Stomach (tissue), 9 donors: ENCODE data around the gene ODAD2. TPM values are rescaled to one million over a fixed set of nuclear protein-coding genes. Genes with fewer than 3 reads are reported as not detected.

ENCODE experiments used
- DNase-seq, 2 donors: peaks; one replicate each; pipeline versions ENCODE4 v3.0.0 to v3.0.0-alpha.2; 2013 to 2019
- H3K27ac ChIP-seq, 5 donors: fragments of 200-600 bp in 4 of 5; sonication (generic) in 4 of 5; one replicate each; pipeline ENCODE4 v1.5.1; 2013 to 2019; ENCODE audit warnings: mild to moderate bottlenecking in 1 of 5, moderate library complexity in 1 of 5
- H3K27me3 ChIP-seq, 3 donors: fragments of 200-600 bp; sonication (generic); one replicate each; pipeline ENCODE4 v1.5.1; 2017 to 2019; ENCODE audit warnings: mixed run types in 1 of 3
- H3K36me3 ChIP-seq, 4 donors: fragments of 200-600 bp; sonication (generic); 1 replicate in 3 of 4; 2 replicates in 1 of 4; pipeline ENCODE4 v1.5.1; 2016 to 2019
- H3K4me1 ChIP-seq, 4 donors: fragments of 200-600 bp; sonication (generic); one replicate each; pipeline ENCODE4 v1.5.1; 2016 to 2019
- H3K4me3 ChIP-seq, 4 donors: fragments of 200-600 bp; sonication (generic) in 3 of 4; one replicate each; pipeline ENCODE4 v1.5.1; 2016 to 2019; ENCODE audit warnings: mild to moderate bottlenecking in 1 of 4
- H3K9me3 ChIP-seq, 4 donors: fragments of 200-600 bp; sonication (generic); one replicate each; pipeline ENCODE4 v1.5.1; 2016 to 2019
- CTCF ChIP-seq, 7 experiments: fragments of 450-650 bp in 4 of 7; fragments of 200-600 bp in 3 of 7; sonication (generic) in 3 of 7; IDR thresholded peaks; one replicate each; pipeline ENCODE4 v1.5.1; 2016 to 2019; ENCODE audit warnings: antibody characterized with exemption in 7 of 7, control low read depth in 2 of 7, mild to moderate bottlenecking in 1 of 7
- EP300 ChIP-seq: sonication (generic); formaldehyde crosslinking; IDR thresholded peaks from one replicate; pipeline ENCODE4 v1.6.1; 2017; ENCODE audit warnings: antibody characterized with exemption
- POLR2A ChIP-seq, 4 donors: fragments of 450-650 bp; IDR thresholded peaks; one replicate each; pipeline ENCODE4 v1.6.1; 2016; ENCODE audit warnings: antibody characterized with exemption in 4 of 4, control low read depth in 2 of 4, mild to moderate bottlenecking in 1 of 4, moderate library complexity in 1 of 4
- POLR2AphosphoS5 ChIP-seq, 3 donors: sonication (generic); formaldehyde crosslinking; IDR thresholded peaks; one replicate each; pipeline ENCODE4 v1.6.1; 2016; ENCODE audit warnings: antibody characterized with exemption in 3 of 3
- WGBS, 5 donors: extraction: QIAGEN DNeasy Blood & Tissue Kit in 3 of 5; methylation state at CpG; one replicate each; pipeline versions ENCODE4 v1.1.5 to v1.1.7; 2013 to 2018; 5-methylcytosine and 5-hydroxymethylcytosine counted together
- intact Hi-C: fragments of 100-400 bp; cut with DNase I; formaldehyde crosslinking; loops from one replicate; pipeline ENCODE4 v1.15.1; 2023; ENCODE audit warnings: low total_unique reads
- polyA plus RNA-seq, 3 donors: library from polyadenylated mRNA; stranded (reverse); fragments of 200-250 nt; gene quantifications; one replicate each; pipeline ENCODE4 v1.2.3, GENCODE V29; 2013
- total RNA-seq, 5 donors: library from RNA; depleted of rRNA; stranded (reverse); fragments of >200 nt; gene quantifications; one replicate each; pipeline versions ENCODE4 v1.1.0 to v1.2.3, GENCODE V29; 2014 to 2016
- donor health status: healthy with polysubstance abuse.
- donor health status: Bipolar disorder and iron deficiency.
- donor health status: healthy.

The ODAD2 gene
- total and polyA plus RNA-seq, 8 donors, result 0.05 to 0.37 (median 0.12) TPM; not detected in 5

DNA sequence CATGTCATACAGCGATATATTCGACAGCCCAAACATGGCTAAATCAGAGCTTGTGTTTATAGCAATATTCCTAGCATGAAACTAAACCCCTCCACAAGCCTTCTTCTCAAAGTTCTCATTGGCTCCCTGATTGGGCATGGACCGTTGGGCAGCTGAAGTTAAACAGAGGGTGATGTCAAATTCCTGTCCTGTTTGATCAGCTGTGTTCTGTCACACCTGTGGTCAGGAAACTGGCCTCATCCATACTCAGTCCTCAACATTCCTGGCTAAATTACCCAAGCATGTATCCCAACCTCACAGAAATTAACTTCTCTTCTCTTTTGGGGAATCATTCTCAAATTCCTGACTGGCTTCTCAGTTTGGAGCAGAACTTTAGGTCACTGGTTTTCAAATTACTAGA is 107.9 kb downstream of the ODAD2 start:
- Histone ChIP-seq H3K36me3 (no peaks in the 10 kb centered on the region), H3K9me3 (no peaks in the 10 kb centered on the region), H3K4me3 (no peak overlapping the region), H3K27ac (no peak overlapping the region), H3K4me1 (peaks cover 0 to 7% (median 0%) of the 10 kb centered on the region in 4 donors), H3K27me3 (no peaks in the 10 kb centered on the region)
- intact Hi-C loops, result no loop called here
- 66 to 79% (median 72%) methylated on average over 3 of the region's 3 CpGs for WGBS, 5 donors
- DNase-seq, result no peak
- no peak for TF ChIP-seq EP300
- no peak for TF ChIP-seq POLR2AphosphoS5 (IDR thresholded peaks at IDR 0.05)
- TF ChIP-seq POLR2A (IDR thresholded peaks at IDR 0.05), result no peak
- no peak for TF ChIP-seq CTCF (IDR thresholded peaks at IDR 0.05)

- no peak for DNase-seq
- H3K4me3 ChIP-seq, result no peak overlapping the region
- TF ChIP-seq POLR2A (IDR thresholded peaks at IDR 0.05) (no peak), EP300 (no peak), POLR2AphosphoS5 (IDR thresholded peaks at IDR 0.05) (no peak), CTCF (IDR thresholded peaks at IDR 0.05) (no peak)
- H3K36me3 ChIP-seq, result no peaks in the 10 kb centered on the region
- H3K9me3 ChIP-seq, result no peaks in the 10 kb centered on the region
- no peak overlapping the region for H3K27ac ChIP-seq
- intact Hi-C loops, result no loop called here
- H3K27me3 ChIP-seq, result no peaks in the 10 kb centered on the region
- WGBS, 5 donors, result 83 to 96% (median 88%) methylated on average over 2 of the region's 2 CpGs
- H3K4me1 ChIP-seq, result peaks cover 0 to 7% (median 0%) of the 10 kb centered on the region in 4 donors
Observed at GRCh38 chr10:27889518-27889917, 109.4 kb downstream of the ODAD2 start.

GRCh38 chr10:27884185-27884641 is 114.7 kb downstream of the ODAD2 start:
- intact Hi-C loops, result no loop called here
- 67 to 87% (median 79%) methylated on average over 1 of the region's 1 CpG for WGBS, 5 donors

DNA sequence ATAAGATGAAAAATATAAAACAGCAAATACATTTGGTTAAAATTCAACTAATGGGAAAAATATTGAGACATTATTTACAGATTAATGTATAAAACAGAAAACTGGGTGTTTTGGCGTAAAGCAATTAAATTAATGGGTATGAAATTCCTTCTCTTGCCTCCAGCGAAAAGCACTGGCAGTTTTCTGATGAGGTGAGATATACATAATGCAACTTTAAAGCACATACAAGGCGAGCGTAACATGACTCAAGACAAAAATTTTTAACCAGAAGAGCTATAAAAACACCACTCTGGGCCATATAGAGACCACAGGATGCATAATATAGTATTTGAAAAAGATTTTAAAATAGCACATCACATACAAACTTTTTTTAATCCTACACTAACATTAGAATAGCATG is 120.6 kb downstream of the ODAD2 start:
- Histone ChIP-seq H3K4me1 (no peaks in the 10 kb centered on the region), H3K4me3 (no peak overlapping the region), H3K27me3 (no peaks in the 10 kb centered on the region), H3K9me3 (no peaks in the 10 kb centered on the region), H3K27ac (no peak overlapping the region), H3K36me3 (no peaks in the 10 kb centered on the region)
- TF ChIP-seq EP300 (no peak), CTCF (IDR thresholded peaks at IDR 0.05) (no peak), POLR2AphosphoS5 (IDR thresholded peaks at IDR 0.05) (no peak), POLR2A (IDR thresholded peaks at IDR 0.05) (no peak)
- intact Hi-C loops, result no loop called here
- no peak for DNase-seq
- WGBS, 5 donors, result 83 to 91% (median 88%) methylated on average over 4 of the region's 4 CpGs

More at GRCh38 chr10:27884185-27884641, 114.7 kb downstream of the ODAD2 start:
- no peak for DNase-seq
- Histone ChIP-seq H3K9me3 (no peaks in the 10 kb centered on the region), H3K27me3 (no peaks in the 10 kb centered on the region), H3K4me1 (no peaks in the 10 kb centered on the region), H3K27ac (no peak overlapping the region), H3K36me3 (no peaks in the 10 kb centered on the region), H3K4me3 (no peak overlapping the region)
- no peak for TF ChIP-seq EP300
- no peak for TF ChIP-seq POLR2AphosphoS5 (IDR thresholded peaks at IDR 0.05)
- no peak for TF ChIP-seq CTCF (IDR thresholded peaks at IDR 0.05)
- TF ChIP-seq POLR2A (IDR thresholded peaks at IDR 0.05), result no peak
